Measurements from ENCODE around the gene TYW1B.
"Not testable (repeated sequence)": the region's sequence is repeated elsewhere in the genome, so short reads cannot be mapped to it uniquely, and the experiment has no call there.

The TYW1B gene

DNA sequence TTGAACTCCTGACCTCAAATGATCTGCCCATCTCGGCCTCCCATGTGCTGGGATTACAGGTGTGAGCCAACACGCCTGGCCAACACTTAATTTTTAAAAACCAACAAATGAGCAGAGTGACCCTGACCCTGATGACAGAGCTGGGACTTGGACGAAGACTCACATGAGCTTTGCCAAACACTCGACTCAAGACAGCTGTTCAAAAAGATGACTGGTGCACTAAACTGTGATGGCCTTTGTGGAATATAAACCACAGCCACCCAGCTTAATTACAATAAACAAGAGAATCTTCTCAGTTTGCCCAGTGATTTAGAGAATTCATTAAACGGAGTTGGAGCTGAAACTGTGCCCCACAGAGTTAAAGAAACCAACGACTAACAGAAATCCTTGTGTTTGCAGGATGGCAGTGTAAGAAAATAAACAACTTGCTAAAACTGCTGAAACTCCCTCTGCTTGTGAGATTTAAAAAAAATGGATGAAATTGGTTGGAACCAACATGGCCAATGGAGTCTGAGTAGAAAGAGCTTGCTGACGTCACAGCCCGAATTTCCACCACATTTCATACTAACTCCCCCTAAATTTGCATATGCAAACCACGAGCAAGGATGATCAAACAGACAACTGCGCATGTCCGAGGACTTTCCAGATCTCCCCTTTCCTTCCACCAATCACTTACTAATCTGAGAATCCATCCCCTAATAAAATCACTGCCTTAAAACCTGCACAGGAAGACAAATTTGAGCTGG, 209.4 kb downstream of the TYW1B start:
- DNase-seq: not testable (repeated sequence)

DNA sequence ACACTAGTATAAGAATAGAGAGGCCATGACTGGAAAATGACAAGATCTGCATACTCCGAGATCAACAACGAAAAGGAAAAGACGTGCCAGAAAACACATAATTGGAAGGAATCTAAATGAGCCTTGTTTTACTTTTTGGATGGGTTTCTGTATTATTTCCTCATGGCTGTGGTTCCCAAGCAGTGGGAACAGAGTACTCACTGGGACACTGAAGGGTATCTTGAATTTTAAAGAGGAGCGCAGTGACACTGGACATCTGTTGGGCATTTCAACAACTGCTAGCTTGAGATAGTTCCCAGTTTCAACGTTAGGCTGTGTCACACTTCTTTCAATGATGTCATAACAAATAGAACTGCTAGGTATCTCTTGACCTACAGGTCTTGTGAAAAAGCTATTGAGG, 218.2 kb downstream of the TYW1B start:
- not testable (repeated sequence) for DNase-seq

DNA sequence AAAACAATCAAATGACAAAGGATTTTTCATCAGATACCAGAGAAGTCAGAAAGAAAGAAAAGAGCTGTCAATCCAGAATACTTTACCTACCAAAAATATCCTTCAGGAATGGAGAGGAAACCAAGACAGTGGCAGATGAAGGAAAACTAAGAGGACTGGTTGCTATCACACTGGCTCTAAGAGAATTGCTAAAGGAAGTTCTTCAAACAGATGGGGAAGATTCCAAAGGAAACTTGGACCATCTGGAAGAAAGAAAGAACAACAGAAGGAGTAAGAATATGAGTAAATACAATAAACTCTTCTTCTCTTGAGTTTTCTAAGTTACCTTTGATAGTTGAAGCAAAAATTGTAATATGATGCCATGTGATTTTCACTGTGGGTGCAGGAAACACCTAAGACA, 220.0 kb downstream of the TYW1B start:
- DNase-seq: not testable (repeated sequence)

DNA sequence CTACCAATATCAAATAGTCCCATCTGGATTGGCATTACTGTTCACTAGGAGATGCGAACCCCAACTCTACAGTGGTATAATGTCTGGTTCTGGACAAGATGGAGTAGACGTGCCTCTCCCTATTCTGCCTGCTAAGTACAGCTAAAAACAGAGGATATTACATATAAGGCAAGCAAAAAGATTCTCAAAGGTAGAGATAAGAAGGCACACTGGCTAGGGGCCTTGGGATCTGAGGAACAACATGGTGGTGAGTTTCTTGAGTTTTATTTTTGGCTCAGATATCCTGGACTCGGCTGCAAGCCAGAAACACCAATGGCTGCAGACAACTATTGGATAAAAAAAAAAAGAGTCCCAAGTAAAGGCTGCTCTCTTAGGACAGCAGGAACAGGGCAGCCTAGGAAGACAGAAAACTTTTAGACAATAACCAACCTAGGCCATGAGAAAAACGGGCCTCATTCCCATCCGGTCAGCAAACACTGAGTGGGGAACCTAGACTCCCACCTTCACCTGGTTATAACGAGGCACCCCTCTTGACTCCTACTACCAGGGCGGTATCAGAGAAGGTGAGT, 222.1 kb downstream of the TYW1B start:
- DNase-seq: not testable (repeated sequence)

DNA sequence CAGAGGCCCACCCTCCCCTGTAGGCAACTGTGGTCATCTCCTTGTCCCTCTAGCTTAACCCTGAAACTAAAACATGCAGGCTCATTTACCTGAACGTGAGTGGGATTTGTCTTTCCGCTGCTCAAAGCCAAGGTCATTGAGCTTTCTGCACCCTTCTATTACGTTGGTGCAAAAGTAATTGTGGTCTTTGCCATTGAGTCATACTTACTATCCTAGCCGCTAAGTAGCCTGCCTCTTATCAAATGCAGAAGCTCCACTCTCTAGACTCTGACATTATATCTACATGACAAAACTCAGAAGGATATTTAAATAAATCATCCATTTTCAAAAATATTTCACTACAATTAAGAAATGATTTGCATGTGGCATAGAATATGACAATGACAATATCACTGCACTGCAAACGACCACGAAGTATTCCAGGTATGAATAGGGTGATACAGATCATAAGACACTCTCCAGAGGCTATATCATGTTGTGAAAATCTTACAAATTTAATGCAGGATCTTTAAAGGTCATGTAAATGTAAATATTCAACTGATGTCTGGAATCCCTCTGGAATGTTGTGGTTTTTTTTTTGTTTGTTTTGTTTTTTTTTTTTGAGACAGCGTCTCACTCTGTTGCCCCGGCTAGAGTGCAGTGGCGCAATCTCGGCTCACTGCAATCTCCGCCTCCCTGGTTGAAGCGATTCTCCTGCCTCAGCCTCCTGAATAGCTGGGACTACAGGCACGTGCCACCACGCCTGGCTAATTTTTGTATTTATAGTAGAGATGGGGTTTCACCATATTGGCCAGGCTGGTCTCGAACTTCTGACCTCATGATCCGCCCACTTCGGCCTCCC, 223.0 kb downstream of the TYW1B start:
- not testable (repeated sequence) for DNase-seq

DNA sequence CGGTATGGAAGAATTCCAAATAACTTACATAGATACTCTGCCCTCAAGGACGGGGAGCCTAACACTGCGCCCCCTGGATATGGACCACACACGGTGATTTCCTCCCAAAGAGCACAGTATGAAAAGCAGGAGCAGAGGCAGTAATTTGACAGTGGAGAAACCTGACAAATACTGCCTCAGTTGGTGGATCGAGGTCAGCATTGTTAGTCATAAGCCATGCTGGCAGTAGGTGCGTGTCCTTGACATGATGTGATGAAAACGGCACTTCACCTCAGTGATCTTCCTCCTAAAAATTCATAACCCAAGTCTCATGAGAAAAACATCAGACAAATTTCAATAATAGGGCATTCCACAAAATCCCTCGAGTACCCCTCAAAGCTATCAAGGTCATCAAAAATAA, 224.5 kb downstream of the TYW1B start:
- not testable (repeated sequence) for DNase-seq

DNA sequence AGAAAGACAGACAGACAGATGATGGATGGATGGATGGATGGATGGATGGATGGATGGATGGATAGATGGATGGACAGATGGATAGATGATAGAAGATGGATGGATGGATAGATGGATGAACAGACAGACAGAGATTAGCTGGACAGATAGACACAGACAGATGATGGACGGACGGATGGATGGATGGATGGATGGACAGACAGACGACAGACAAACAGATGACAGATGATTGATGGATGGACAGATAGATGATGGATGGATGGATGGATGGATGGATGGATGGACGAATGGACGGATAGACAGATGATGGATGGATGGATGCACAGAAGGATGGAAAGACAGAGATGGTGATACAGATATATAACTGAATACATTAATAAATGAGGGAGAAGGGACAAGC, 224.9 kb downstream of the TYW1B start:
- DNase-seq: no peak

DNA sequence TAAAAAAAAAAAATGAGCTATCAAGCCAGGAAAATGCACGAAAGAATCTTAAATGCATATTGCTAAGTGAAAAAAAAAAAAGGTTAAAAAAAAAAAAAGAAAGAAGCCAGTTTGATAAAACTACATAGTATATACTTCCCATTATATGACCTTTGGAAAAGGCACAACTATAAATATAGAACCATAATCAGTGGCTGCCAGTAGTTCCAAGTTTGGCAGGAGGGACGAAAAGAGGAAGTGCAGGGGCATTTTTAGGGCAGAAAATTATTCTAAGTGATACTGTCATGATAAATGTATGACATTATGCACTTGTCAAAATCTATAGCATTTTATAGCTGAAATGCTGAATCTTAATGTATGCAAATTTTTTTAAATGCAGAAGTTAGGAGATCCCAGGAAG, 226.3 kb downstream of the TYW1B start:
- DNase-seq: not testable (repeated sequence)

DNA sequence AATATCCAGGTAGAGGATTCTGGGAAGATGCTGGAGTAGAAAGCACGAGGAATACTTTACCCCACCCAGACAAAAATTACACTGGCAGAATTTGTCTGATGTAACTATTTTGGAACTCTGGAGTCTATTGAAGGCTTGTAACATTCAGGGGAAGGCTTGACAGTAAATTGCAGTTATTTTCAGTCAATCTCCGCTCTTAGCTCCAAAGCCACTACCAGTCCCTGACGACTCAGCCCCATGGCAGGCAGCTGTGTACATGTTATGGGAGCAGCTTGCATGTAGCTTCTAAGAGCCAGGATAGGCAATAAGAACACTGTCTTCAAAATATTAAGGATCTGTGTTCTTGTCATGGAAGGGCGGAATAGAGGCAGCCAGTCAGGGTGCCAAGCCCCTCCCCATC, 238.0 kb downstream of the TYW1B start:
- DNase-seq: not testable (repeated sequence)

DNA sequence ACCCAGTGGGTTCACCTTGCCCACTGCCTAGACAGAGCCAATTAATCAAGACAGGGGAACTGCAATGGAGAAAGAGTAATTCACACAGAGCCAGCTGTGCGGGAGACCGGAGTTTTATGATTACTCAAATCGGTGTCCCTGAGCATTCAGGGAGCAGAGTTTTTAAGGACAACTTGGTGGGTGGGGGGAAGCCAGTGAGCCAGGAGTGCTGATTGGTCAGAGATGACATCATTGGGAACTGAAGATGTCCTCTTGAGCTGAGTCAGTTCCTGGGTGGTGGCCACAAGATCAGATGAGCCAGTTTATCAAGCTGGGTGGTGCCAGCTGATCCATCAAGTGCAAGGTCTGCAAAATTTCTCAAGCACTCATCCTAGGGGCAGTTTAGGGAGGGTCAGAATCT, 240.7 kb downstream of the TYW1B start:
- not testable (repeated sequence) for DNase-seq

DNA sequence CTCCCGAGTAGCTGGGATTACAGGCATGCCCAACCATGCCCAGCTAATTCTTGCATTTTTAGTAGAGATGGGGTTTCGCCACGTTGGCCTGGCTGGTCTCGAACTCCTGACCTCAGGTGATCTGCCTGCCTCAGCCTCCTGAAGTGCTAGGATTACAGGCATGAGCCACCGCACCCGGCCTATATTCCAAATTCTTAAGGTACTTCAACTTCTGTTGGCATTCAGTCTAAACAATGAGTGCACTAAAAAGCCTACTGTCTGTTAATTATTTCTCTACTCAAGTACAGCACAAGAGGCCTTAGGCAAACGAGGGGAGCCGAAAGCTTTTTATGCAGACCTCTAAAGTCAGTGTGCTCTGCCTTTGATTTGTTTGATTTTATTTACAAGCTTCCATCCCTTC, 243.4 kb downstream of the TYW1B start:
- DNase-seq: not testable (repeated sequence)

DNA sequence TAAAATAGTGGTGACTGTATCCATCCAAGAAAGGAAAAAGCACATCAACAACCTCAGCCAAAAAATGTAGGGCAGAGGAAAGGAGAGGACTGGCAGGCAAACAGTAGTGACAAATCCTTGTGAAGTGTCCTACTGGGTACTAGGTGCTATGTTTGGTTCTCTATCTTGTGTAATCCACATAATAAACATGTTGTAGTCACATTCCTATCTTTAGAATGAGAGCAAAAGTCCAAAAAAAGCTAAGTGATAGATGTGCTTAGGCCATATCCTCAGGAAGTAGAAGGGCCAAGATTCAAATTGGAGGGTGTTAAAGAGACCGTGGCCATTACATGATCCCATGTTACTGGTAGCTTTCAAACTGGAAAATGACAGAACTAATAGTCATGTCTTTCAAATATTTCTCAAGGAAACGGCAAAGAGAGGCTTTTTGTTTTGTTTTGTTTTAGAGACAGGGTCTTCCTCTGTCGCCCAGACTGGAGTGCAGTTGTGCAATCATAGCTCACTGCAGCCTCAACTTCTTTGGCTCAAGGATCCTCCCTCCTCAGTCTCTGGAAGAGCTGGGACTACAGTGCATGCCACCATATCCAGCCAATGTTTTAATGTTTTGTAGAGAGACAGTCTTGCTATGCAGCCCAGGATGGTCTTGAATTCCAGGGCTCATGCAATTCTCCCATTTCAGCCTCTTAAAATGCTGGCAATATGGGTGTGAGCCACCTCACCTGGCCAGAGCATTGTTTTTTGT, 244.2 kb downstream of the TYW1B start:
- not testable (repeated sequence) for DNase-seq

DNA sequence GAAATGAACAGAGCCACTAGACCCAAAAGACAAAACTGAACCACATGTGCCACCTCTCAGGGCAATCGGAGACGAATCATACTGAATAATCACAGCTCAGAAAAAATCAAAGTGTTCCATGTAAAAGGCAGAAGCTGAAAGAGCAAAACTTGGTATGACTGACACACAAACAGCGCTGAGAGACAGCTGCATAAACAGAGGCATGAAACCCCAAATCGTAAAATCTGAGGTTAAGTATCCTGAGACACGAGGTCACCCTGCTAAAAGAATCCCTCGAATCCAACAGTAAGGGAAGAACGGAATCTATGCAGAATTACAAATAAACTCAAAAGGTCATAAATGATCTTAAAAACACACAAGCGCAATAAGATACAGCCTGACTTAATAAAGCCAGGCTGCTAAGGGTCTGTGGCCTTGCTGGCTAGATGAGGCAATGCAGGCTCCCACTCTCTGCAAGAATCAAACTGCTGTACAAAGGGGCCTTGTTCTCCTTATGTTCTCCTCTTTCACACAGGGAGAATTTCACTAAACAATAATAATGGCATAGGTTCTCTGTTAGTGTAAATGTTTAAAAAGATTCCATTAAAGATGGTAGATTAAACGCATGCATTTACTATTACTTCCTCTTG, 247.7 kb downstream of the TYW1B start:
- DNase-seq: not testable (repeated sequence)

DNA sequence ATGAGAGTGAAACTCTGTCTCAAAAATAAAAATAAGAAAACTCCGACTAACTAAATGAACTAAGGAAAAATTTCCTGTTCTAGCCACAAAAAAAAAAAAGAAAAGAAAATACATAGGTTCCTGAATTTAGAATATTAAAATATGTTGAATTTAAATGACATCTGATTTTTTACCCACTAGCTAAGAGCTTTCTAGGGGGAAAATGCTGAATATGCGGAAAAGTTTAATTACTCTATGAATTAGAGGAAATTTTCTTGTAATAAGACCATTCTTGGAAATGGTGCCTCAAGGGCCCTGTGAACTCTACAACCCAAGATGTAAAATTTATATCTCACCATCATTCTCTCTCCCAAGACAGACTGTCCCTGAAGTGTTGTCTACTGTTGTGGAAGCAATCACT, 250.9 kb downstream of the TYW1B start:
- DNase-seq: no peak

DNA sequence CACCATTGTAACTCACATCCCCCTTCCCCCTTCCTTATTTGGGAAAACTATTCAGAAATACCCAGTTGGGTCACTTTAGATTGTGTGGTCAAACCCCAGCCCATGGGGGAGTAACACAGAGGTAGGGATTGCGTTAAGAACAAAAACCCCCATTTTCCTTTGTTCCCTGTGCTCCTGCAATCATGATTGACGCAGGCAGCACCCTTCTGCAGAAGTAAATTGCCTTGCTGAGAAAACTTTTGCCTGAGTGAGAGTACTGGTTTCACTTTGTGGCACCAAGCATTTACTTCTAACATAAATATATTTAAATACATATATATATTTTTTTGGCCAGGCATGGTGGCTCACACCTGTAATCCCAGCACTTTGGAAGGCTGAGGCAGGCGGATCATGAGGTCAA, 266.0 kb downstream of the TYW1B start:
- DNase-seq: not testable (repeated sequence)

DNA sequence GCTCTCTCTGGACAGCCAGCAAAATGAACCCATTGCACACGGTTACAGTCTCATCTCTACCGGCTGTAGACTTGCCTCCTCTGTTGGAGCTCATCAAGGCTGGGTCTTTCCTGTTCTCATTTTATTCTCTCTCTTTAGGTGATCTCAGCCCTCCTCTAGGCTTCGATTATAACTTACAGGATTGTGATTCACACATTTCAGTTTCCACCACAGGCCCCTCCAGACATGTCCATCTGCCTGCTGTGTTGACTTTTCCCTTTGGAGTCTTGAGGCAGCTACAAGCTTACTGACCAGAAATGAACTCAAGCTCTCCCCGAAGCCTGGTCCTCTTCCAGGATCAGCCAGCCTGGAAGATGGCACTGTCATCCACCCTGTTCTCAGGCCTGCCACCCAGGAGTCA, 268.5 kb downstream of the TYW1B start:
- not testable (repeated sequence) for DNase-seq

DNA sequence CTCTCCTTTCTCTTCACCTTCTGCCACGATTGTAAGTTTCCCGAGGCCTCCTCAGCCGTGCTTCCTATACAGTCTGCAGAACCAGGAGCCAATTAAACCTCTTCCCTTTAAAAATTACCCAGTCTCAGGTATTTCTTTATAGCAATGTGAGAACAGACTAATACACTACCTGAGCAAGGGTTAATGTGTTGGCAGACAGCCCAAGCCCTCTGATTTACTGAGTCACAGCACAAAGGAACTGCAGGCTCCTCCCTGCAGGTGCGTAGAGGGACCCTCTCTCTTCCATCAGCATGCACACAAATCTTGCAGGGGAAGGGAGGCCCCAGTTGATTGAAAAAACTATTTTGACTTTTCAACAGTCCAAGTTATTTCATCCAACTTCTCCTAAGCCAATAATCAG, 271.3 kb downstream of the TYW1B start:
- DNase-seq: not testable (repeated sequence)

DNA sequence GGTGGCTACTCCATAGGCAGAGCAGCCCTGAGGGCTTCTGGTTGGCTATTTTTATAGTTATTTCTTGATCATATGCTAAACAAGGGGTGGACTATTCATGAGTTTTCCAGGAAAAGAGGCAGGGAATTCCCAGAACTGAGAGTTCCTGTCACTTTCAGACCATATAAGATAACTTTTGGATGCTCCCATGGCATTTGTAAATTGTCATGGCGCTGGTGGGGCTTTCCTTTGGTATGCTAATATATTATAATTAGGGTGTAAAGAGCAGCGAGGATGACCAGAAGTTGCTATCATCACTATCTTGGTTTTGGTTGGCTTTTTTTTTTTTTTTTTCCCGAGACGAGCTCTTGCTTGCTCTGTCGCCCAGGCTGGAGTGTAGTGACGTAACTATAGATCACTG, 272.8 kb downstream of the TYW1B start:
- DNase-seq: not testable (repeated sequence)

DNA sequence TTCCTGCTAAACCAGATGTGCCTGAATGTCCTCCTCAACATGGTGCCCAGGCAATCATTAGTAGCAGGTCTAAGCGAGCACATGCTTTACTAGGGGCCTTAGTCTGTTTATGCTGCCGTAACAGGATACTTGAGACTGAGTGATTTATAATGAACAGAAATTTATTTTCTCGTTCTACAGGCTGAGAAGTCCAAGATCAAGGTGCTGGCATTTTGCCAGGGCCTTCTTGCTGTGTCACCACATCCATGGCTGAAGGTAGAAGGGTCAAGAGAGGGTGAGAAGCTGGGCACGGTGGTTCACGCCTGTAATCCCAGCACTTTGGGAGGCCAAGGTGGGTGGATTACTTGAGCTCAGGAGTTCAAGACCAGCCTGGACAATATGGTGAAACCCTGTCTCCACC, 273.6 kb downstream of the TYW1B start:
- not testable (repeated sequence) for DNase-seq

DNA sequence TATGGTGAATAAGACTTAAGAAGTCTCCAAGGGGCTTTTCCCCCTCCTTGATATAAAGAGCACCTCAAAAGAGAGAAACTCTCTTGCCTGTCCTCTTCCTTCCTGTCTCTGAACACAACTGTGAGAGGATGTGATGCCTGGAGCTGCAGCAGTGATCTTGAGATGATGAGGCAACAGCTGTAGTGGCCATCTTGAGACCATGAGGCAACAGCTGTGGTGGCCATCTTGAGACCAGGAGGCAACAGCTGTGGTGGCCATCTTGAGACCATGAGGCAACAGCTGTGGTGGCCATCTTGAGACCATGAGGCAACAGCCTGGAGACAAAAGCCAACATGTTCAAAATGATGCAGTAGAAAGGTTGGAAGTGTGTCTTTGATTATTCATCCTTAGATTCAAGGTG, 277.5 kb downstream of the TYW1B start:
- not testable (repeated sequence) for DNase-seq

DNA sequence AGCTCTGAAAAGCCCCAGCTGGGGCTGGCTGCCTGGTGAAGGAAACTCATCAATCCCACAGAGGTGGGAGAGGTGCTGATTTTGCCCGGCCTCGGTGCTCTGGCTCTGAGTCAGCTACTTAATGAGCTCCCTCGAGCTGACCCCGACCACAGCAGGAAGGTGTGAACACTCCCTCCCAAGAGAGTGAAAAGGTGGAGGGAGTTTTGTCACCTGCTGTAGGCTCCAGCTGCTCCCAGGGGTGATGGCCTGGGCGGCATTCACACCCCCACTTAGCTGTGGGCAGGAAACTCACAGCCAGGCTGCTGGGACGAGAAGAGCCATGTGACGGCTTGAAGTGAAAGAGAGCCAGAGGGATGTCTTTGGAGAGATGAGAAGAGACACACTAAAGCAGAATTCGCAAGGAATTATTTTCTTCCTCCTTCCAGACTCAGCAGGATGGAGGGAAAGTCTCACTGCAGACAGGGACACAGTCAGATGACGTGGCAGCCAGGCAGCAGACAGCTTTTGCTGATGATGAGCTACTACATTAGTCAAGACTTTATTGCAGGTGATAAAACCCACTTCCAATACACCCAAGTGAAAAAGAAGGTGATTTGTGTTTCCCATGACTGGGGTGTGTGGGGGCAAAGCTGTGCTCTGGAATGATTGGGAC, 281.3 kb downstream of the TYW1B start:
- not testable (repeated sequence) for DNase-seq

DNA sequence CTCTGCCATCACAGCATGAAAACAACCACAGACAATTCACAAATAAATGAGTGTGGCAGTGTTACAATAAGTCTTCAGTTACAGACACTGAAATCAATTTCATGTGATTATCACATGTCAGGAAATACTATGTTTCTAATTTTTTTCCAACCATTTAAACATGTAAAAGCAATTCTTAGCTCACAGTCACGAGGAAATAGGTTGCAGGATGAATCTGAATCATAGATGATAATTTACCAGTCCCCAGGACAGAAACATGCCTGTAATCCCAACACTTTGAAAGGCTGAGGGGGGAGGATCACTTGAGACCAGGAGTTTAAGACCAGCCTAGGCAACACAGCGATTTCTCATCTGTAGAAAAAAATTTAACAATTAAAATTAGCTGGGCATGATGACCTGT, 283.5 kb downstream of the TYW1B start:
- DNase-seq: not testable (repeated sequence)
